Stimulated activated CD8-positive, alpha-beta memory T cell treated with anti-CD3 and anti-CD28 coated beads, Interleukin-7, amount 100 ng/mL, for 48 hours (primary cell): ENCODE results near the gene PKP4.

Experiments
- DNase-seq, 2 donors: peaks; one replicate each; pipeline ENCODE4 v3.0.0-alpha.2; 2020; ENCODE audit warnings: low read depth in 1 of 2; ENCODE audit errors: extremely low read depth in 1 of 2

The PKP4 gene

DNA sequence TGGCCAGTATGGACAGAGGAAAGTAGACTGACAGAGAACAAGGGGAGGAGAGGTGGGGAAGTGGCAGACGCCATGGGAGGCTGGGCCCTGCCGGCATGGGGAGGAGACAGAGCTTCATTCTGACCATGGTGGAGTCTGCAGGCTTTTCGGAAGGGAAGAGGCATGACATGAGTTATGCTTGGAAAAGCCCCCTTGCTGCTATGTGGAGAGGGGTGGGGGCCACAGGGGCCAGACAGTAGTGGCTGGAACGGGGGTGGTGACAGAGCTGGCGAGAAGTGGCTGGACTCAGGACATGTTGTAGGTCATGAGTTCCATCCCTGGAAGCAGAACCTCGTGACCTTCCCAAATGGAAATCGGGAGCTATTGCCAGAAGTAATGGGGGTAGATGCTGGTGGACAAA is 271.7 kb downstream of the PKP4 start:
- no peak for DNase-seq

DNA sequence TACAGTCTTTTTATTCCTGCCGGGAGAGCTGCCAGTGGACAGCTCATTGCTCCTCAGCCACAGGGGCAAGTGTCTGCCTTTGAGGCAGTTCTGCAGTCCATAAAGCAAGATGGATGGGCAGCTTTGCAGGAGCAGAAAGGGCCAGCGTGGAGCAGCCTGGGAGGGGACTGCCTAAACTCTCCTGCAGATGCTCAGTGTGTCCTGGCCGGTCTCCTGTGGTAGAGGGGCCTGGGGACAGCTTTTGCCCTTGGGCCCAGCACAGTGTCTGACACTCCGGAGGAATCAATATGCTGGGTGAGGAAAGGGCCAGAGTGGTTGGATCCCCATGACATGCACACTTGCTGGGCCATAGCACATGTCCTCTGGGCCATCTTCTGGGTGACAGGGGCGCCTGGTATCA is 272.7 kb downstream of the PKP4 start:
- DNase-seq, result no peak

DNA sequence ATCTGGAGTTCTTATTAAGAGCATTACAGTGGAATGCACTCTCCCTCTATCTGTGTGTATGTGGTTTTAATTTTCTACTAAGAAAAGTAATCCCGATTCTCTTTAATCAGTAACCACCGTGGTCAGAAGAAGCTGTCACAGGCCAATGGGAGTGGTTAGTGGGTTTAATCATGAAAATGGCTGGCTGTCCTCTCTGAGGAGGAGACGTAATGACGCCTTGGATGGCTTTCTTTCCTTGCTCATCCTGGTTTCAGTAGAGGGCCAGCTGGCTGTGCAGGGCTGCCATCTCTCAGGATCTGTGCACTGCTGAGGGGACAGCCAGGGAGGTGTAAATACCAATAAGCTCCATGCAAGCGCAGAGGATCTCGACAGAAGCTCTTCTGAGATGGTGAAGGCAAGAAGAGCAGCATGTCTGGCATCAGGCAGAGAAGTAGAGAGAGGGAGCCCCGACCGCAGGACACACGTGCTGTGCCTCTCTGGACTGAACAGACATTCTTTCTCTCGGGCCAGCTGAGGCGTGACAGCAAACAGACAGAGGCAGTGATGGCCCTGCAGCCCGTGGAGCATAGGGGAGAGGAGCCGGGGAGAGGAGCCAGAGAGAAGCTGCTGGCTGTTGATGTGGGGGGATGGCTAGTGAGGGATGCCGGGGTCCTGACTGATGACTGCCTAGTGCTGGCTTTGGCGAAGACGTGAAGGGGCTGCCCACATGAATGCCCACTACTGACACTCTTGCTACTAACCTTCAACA is 273.3 kb downstream of the PKP4 start:
- DNase-seq, result no peak

DNA sequence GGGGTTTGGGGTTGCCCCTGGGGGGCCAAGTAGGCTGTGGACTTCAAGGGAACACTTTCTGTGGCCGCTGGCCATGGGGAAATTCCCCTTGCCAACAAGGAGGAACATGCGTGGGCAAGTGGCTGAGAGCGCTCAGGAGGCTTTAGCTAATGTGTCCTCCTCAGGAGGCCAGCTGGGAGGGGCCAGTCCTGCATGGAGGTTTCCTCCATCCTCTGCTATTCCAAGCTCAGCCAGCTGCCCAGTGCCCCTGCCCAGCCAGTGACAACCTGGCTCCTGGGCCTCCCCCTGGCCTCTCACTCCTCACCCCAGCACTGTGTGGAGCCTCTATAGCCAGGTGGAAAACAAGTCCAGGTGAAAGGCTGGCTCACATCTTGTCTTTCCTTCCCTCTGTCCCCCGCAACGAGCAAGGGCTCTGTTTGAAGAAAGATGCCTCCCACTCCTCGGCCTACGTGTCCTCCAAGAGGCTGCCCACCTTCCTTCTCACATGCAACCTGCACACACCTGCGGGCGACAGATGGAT is 273.9 kb downstream of the PKP4 start:
- DNase-seq, result no peak

DNA sequence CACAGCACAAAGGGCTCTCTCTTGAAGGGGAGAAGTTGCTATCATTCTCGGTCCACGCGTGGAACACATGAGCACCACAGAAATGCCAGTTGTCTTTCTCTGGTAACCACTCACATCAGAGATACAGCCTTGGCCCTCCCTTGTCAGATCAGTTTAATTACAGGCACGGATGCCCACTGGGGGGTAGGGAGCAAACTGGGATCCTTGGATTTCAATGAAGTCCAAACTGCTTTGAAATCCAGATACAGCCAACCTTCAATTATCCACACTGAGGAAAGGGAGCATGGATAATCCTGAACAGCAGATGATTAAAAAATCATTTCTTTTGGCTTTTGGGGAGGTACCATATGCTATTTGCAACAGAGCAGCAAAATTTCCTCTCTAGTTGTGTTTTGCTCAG is 274.6 kb downstream of the PKP4 start:
- DNase-seq, result no peak
